Karpas-422 (cell line): Measurements from ENCODE around the gene AOPEP. TPM values are rescaled to one million over a fixed set of nuclear protein-coding genes. Genes with fewer than 3 reads are reported as not detected.
A peak's percentile ranks its signal among the peaks of the same experiment; 100 is the strongest.

ENCODE experiments used
- DNase-seq: peaks from one replicate; pipeline ENCODE4 v3.0.0-alpha.2; 2015
- H2AFZ ChIP-seq: fragments of 200-600 bp; sonication (generic); 2 replicates; pipeline ENCODE4 v1.6.1; 2014; ENCODE audit warnings: antibody characterized with exemption, low read length, mixed read lengths
- H3K27ac ChIP-seq: fragments of 200-600 bp; sonication (generic); 2 replicates; pipeline ENCODE4 v1.5.1; 2014; ENCODE audit warnings: mild to moderate bottlenecking, low read length, moderate library complexity
- H3K27me3 ChIP-seq: fragments of 200-600 bp; sonication (generic); 2 replicates; pipeline ENCODE4 v1.6.1; 2014; ENCODE audit warnings: low read length, mixed read lengths
- H3K36me3 ChIP-seq: fragments of 200-600 bp; sonication (generic); 2 replicates; pipeline ENCODE4 v1.6.1; 2014; ENCODE audit warnings: low read length, mixed read lengths; ENCODE audit not compliant: insufficient read depth
- H3K4me1 ChIP-seq: fragments of 200-600 bp; sonication (generic); 2 replicates; pipeline ENCODE4 v1.6.1; 2014; ENCODE audit warnings: mild to moderate bottlenecking, low read length, mixed read lengths
- H3K4me2 ChIP-seq: fragments of 200-600 bp; sonication (generic); 2 replicates; pipeline ENCODE4 v1.6.1; 2014; ENCODE audit warnings: low read length, low read depth, mild to moderate bottlenecking; ENCODE audit not compliant: poor library complexity, severe bottlenecking
- H3K4me3 ChIP-seq: fragments of 200-600 bp; sonication (generic); 2 replicates; pipeline ENCODE4 v1.5.1; 2014; ENCODE audit warnings: mild to moderate bottlenecking, antibody characterized with exemption, low read length, mixed read lengths
- H3K79me2 ChIP-seq: fragments of 200-600 bp; sonication (generic); 2 replicates; pipeline ENCODE4 v1.6.1; 2014; ENCODE audit warnings: mild to moderate bottlenecking, low read length, mixed read lengths
- H3K9ac ChIP-seq: fragments of 200-600 bp; sonication (generic); 2 replicates; pipeline ENCODE4 v1.6.0; 2014; ENCODE audit warnings: low read length
- H3K9me2 ChIP-seq: fragments of 200-600 bp; sonication (generic), shearing (Covaris generic); replicated peaks from 2 replicates; pipeline ENCODE4 v1.6.0; 2014; ENCODE audit warnings: mild to moderate bottlenecking, low read length, moderate library complexity; ENCODE audit not compliant: insufficient read depth
- H3K9me3 ChIP-seq: fragments of 300-700, 200-600 bp; sonication (generic); 2 replicates; pipeline ENCODE4 v1.6.1; 2014; ENCODE audit warnings: low read length, mixed read lengths
- H4K20me1 ChIP-seq: fragments of 200-600 bp; sonication (generic); 2 replicates; pipeline ENCODE4 v1.6.1; 2014; ENCODE audit warnings: mild to moderate bottlenecking, antibody characterized with exemption, low read length, low read depth; ENCODE audit not compliant: insufficient read depth
- total RNA-seq: library from RNA; depleted of rRNA; stranded (reverse); fragments of >200 nt; shearing (Covaris generic); gene quantifications from 2 replicates; pipeline ENCODE4 v1.2.3, GENCODE V29; 2014; ENCODE audit warnings: low replicate concordance

Gene AOPEP
- total RNA-seq, 1 experiment from 2014 or later = 22.7 TPM

DNA sequence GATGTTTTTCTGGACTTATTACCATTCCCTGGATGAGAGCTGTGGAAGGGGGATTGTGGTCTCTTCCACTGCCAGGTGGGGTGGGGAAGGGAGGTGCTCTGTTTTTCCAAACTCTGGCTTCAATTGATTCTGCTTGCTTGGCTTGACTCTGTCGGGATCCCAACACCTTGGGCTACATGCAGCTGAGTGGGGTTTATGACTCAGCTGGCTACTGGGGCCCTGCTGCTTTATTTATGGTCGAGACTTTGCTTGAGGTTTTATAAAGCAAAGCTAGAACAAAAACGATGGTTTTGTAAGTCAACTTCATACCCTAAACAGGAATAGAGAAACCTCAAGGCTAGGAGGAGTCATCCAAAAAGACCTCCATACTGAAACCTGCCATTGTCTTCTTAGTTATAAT lies 76.3 kb downstream of the AOPEP start:
- Histone ChIP-seq H3K9me3 (no peaks in the 10 kb centered on the region), H3K4me1 (peaks cover 40% of the 10 kb centered on the region), H4K20me1 (no peaks in the 10 kb centered on the region), H3K4me2 (peak overlapping the region; percentile 41), H3K36me3 (peaks cover 5% of the 10 kb centered on the region; the same call in 1 of the 2 replicates), H3K27me3 (no peaks in the 10 kb centered on the region), H3K27ac (peak overlapping the region; percentile 64), H3K4me3 (peak overlapping the region; percentile 15; the same call in 1 of the 2 replicates), H3K9ac (peak overlapping the region; percentile 11; the same call in 1 of the 2 replicates), H2AFZ (no peak overlapping the region), H3K79me2 (peaks cover 18% of the 10 kb centered on the region), H3K9me2 (no peaks in the 10 kb centered on the region)
- DNase-seq = no peak

DNA sequence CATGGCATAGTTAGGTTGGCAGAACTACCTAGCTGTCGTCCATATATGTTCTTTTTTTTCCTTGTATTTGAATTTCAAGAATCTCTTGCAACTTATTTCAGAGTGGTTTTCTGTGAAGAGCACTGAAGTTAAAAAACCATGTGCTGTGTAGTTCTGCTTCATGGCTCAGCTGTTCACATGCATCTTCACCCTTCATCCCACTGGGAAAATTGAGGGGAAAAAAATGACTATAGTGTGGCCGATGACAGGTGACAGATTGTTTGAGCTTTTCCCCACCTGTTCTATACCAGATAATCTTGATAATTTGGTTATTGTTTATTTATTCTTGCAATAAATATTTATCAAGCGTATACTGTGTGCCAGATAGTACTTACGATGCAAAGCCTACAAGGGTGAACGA lies 77.8 kb downstream of the AOPEP start:
- Histone ChIP-seq H2AFZ (no peak overlapping the region), H3K9ac (no peak overlapping the region), H3K79me2 (peaks cover 18% of the 10 kb centered on the region), H3K4me3 (no peak overlapping the region), H3K27me3 (no peaks in the 10 kb centered on the region), H3K9me2 (no peaks in the 10 kb centered on the region), H3K27ac (peak overlapping the region; percentile 18; the same call in 1 of the 2 replicates), H3K36me3 (peaks cover 5% of the 10 kb centered on the region; the same call in 1 of the 2 replicates), H3K9me3 (no peaks in the 10 kb centered on the region), H4K20me1 (no peaks in the 10 kb centered on the region), H3K4me1 (peaks cover 36% of the 10 kb centered on the region), H3K4me2 (no peak overlapping the region)
- no peak for DNase-seq

DNA sequence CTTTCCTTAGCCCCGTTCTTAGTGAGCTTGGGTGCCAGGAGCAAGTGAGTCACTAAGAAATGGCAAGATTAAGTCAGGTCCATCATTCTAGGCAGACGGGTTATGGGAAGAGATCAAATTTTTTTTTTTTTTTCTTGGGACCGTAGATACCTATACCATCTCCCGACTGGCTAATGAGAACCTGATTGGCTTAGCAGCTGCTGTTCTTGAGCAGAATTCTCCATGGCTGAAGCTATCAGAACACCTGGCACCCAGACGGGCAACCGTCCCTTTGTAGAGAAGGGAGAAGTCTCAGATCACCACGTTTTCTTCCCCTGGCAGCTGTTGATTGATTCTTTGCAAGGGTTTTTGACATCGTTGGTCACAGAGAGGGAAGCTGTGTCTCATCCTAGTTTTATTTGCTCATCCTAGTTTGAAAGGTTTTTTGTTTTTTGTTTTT lies 78.6 kb downstream of the AOPEP start:
- no peaks in the 10 kb centered on the region for H3K27me3 ChIP-seq
- no peak overlapping the region for H2AFZ ChIP-seq
- no peaks in the 10 kb centered on the region for H3K9me3 ChIP-seq
- peaks cover 36% of the 10 kb centered on the region for H3K4me1 ChIP-seq
- no peaks in the 10 kb centered on the region for H3K9me2 ChIP-seq
- H4K20me1 ChIP-seq = no peaks in the 10 kb centered on the region
- H3K79me2 ChIP-seq = peaks cover 18% of the 10 kb centered on the region
- no peak overlapping the region for H3K4me3 ChIP-seq
- no peak overlapping the region for H3K9ac ChIP-seq
- H3K36me3 ChIP-seq = peaks cover 5% of the 10 kb centered on the region; the same call in 1 of the 2 replicates
- DNase-seq = no peak
- no peak overlapping the region for H3K27ac ChIP-seq
- H3K4me2 ChIP-seq = no peak overlapping the region

DNA sequence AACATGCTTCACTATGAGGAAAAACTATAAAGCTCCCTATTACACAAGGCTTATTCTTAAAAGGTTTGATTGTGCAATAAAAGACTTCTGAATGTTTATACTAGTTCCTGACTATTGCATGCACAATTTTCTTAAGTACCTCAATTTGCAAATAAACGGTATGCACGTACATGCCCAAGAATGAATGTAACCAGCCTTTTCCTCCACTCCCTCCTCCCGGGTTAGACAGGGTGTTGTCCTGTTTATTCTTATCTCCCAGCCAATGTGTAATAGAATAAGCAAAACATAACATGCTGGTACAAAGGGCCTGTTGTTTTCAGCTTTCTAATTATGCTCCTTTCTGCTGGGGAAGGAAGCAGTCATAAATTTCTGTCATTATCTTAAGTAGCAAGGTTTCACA lies 79.1 kb downstream of the AOPEP start:
- no peak overlapping the region for H3K9ac ChIP-seq
- no peaks in the 10 kb centered on the region for H3K27me3 ChIP-seq
- no peaks in the 10 kb centered on the region for H4K20me1 ChIP-seq
- peak overlapping the region; percentile 38; the same call in 1 of the 2 replicates for H3K27ac ChIP-seq
- H3K79me2 ChIP-seq = peaks cover 18% of the 10 kb centered on the region
- H3K36me3 ChIP-seq = peaks cover 5% of the 10 kb centered on the region; the same call in 1 of the 2 replicates
- H2AFZ ChIP-seq = no peak overlapping the region
- no peak overlapping the region for H3K4me3 ChIP-seq
- no peaks in the 10 kb centered on the region for H3K9me3 ChIP-seq
- no peak for DNase-seq
- peaks cover 36% of the 10 kb centered on the region for H3K4me1 ChIP-seq
- no peaks in the 10 kb centered on the region for H3K9me2 ChIP-seq
- no peak overlapping the region for H3K4me2 ChIP-seq

DNA sequence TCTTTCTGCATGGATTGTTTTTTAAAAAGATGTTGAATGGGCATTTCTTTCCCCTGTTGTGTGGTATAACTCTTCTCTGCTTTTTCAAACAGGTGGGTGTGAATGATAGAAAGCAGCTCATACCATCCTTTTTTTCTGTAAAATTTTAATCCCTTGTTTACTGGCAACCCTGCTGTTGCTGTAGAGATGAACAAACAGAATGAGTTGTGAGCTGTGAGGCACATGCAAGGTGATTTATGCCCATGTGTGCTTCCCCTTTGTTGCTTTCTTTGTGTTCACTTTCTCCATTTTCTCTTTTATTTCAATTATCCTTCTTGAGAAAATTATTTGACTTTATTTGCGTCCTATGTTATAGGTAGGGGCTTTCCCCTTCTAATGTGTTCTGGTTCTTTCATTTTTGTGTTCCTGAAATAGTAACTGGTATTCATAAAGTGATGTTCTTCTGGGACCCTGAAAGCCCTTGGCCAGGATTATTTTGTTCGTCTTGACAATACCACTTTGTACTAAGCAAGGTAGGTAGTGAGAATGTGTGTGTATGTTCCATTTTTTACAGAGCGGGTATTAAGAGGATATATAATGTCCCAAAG lies 79.9 kb downstream of the AOPEP start:
- no peaks in the 10 kb centered on the region for H3K27me3 ChIP-seq
- no peak overlapping the region for H3K9ac ChIP-seq
- DNase-seq = no peak
- peak overlapping the region; percentile 38 for H3K27ac ChIP-seq
- no peak overlapping the region for H3K4me2 ChIP-seq
- H4K20me1 ChIP-seq = no peaks in the 10 kb centered on the region
- no peaks in the 10 kb centered on the region for H3K9me3 ChIP-seq
- H3K79me2 ChIP-seq = peaks cover 18% of the 10 kb centered on the region
- H3K4me3 ChIP-seq = no peak overlapping the region
- peaks cover 5% of the 10 kb centered on the region; the same call in 1 of the 2 replicates for H3K36me3 ChIP-seq
- no peak overlapping the region for H2AFZ ChIP-seq
- no peaks in the 10 kb centered on the region for H3K9me2 ChIP-seq
- H3K4me1 ChIP-seq = peaks cover 30% of the 10 kb centered on the region

DNA sequence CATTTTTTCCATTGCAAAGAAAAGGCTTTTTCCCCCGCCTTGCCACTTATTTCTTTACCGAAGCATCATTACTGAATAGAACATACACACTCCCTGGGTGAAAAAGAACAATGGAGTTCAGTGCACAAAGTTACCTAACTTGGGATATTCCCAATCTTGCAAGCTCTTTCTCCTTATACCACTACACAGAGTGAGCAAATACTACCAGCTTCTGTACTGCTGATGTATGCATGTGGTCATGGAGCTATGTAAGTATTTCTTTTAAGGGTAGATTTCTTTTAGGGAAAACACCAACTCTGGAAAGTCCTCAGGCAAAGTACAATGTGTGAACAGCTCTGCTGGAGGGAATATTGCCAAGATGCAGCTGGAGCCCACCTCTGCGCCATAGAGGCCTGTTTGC lies 81.1 kb downstream of the AOPEP start:
- Histone ChIP-seq H4K20me1 (no peaks in the 10 kb centered on the region), H3K27me3 (no peaks in the 10 kb centered on the region), H3K9me3 (no peaks in the 10 kb centered on the region), H3K36me3 (peaks cover 5% of the 10 kb centered on the region; the same call in 1 of the 2 replicates), H3K9ac (no peak overlapping the region), H3K27ac (no peak overlapping the region), H3K4me3 (no peak overlapping the region), H3K4me2 (no peak overlapping the region), H3K4me1 (peaks cover 19% of the 10 kb centered on the region), H3K79me2 (peaks cover 13% of the 10 kb centered on the region), H3K9me2 (no peaks in the 10 kb centered on the region), H2AFZ (no peak overlapping the region)
- no peak for DNase-seq

DNA sequence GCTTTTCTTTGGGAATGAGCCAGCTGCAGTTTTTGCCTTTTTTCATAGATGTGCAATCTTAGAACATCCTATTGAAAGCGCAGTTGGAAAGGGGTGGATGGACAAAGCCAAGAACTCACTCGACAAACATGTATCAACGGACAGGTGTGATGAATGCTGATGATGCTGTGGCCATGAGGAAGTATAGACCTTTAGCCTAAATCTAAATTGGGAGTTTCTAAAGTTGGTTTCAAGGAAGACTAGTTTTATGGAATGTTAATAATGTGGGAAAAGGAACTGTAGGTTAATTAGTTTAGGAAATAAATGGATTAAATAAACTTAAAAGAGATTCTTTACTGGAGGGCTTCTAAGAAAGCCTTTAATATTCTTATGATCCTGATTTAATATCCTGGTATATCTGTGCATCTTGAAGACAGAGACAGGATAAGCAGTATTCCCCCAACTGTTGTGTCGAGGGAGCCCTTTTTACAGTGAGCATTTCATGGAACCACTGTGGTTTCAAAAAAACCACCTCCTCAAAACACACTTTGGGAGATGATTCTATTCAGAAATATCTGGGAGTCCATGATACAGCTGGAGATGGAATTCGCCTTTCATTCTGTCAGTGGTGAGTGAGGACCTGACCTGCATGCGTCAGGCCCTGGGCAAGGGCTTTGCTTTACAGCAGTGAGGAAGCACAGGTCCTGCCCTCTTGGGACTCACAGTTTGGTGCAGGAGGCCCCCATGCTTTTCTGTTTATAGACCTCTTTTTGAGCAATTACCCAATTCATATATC lies 82.6 kb downstream of the AOPEP start:
- H3K36me3 ChIP-seq = peaks cover 5% of the 10 kb centered on the region; the same call in 1 of the 2 replicates
- H3K4me2 ChIP-seq = no peak overlapping the region
- no peak for DNase-seq
- H3K9me2 ChIP-seq = no peaks in the 10 kb centered on the region
- H3K27ac ChIP-seq = no peak overlapping the region
- no peak overlapping the region for H2AFZ ChIP-seq
- H3K4me1 ChIP-seq = peaks cover 11% of the 10 kb centered on the region
- H3K9me3 ChIP-seq = no peaks in the 10 kb centered on the region
- no peak overlapping the region for H3K9ac ChIP-seq
- no peaks in the 10 kb centered on the region for H4K20me1 ChIP-seq
- H3K79me2 ChIP-seq = 0 out of 2 replicates have a peak, but pooled peaks cover 6% of the 10 kb centered on the region
- no peak overlapping the region for H3K4me3 ChIP-seq
- H3K27me3 ChIP-seq = no peaks in the 10 kb centered on the region

DNA sequence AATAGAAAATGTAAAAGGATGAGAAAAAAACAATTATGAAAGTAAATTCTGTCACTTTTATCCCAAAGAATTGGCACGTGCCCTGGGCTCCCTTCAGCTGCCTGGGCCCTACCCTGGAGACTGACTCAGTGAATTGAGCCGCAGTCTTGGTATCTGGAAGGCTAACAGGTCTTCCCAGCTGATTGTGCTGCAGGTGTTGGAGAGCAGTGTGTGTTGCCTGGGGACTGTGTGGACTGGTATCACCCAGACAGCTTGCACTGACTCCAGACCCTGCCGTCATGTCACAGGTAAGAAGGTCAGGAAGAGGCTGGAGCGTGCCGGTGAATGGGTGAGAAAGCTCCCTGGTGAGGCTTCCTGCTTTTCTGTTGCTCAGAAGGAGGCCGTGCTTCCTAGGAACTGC lies 83.3 kb downstream of the AOPEP start:
- Histone ChIP-seq H3K4me3 (no peak overlapping the region), H3K9me2 (no peaks in the 10 kb centered on the region), H3K9ac (no peak overlapping the region), H3K27ac (no peak overlapping the region), H3K4me2 (no peak overlapping the region), H2AFZ (no peak overlapping the region), H3K9me3 (no peaks in the 10 kb centered on the region), H3K36me3 (peaks cover 5% of the 10 kb centered on the region; the same call in 1 of the 2 replicates), H3K27me3 (no peaks in the 10 kb centered on the region), H3K79me2 (no peaks in the 10 kb centered on the region), H3K4me1 (peaks cover 11% of the 10 kb centered on the region), H4K20me1 (no peaks in the 10 kb centered on the region)
- no peak for DNase-seq
